HepG2 (cell line): ENCODE measurements around the gene AP3B2. TPM values are rescaled to one million over a fixed set of nuclear protein-coding genes. Genes with fewer than 3 reads are reported as not detected.

Experiments
- AFF4 ChIP-seq: sonication (generic); formaldehyde crosslinking; IDR thresholded peaks from 2 replicates; pipeline ENCODE4 v1.4.0; 2020; ENCODE audit warnings: missing genetic modification reagents
- MYPOP ChIP-seq: sonication (generic); formaldehyde crosslinking; IDR thresholded peaks from 2 replicates; pipeline ENCODE4 v1.8.1; 2023; ENCODE audit warnings: mild to moderate bottlenecking, moderate library complexity, missing genetic modification reagents
- THAP8 ChIP-seq: sonication (generic); formaldehyde crosslinking; IDR thresholded peaks from 2 replicates; pipeline ENCODE4 v1.5.1; 2020; ENCODE audit warnings: missing genetic modification reagents, mild to moderate bottlenecking, borderline replicate concordance
- ZNF30 ChIP-seq: sonication (generic); formaldehyde crosslinking; IDR thresholded peaks from 2 replicates; pipeline ENCODE4 v1.5.0; 2020; ENCODE audit warnings: mild to moderate bottlenecking, missing genetic modification reagents
- ZNF446 ChIP-seq: sonication (generic); formaldehyde crosslinking; IDR thresholded peaks from 2 replicates; pipeline ENCODE4 v1.5.0; 2020; ENCODE audit warnings: mild to moderate bottlenecking, missing genetic modification reagents
- ZNF678 ChIP-seq: sonication (generic); formaldehyde crosslinking; IDR thresholded peaks from 2 replicates; pipeline ENCODE4 v1.4.0; 2020; ENCODE audit warnings: mild to moderate bottlenecking, missing genetic modification reagents
- polyA plus RNA-seq, 8 experiments: library from polyadenylated mRNA; depleted of rRNA in 3 of 8; stranded (reverse) in 7 of 8; unstranded in 1 of 8; fragments of >200 nt; fragmentation: Illumina TruSeq in 4 of 8; extraction: Trizol in 4 of 8; gene quantifications; 2 replicates each; pipeline versions ENCODE4 v1.2.1 to v1.2.3, GENCODE V29; 2011 to 2016; ENCODE audit warnings: low read depth in 4 of 8, missing spikeins in 1 of 8, mixed read lengths in 1 of 8; ENCODE audit not compliant: insufficient read depth in 1 of 8
- total RNA-seq, 5 experiments: library from RNA; depleted of rRNA; stranded (reverse); fragments of >200 nt; fragmentation: Illumina TruSeq; extraction: Trizol; gene quantifications; 2 replicates each; pipeline ENCODE4 v1.2.3, GENCODE V29; 2016; ENCODE audit warnings: low read depth in 1 of 5

Gene AP3B2
- total and polyA plus RNA-seq, 2 of the 13 experiments (the other 11 are each of a cell fraction or from before 2014, with no cell fraction given), result not detected

DNA sequence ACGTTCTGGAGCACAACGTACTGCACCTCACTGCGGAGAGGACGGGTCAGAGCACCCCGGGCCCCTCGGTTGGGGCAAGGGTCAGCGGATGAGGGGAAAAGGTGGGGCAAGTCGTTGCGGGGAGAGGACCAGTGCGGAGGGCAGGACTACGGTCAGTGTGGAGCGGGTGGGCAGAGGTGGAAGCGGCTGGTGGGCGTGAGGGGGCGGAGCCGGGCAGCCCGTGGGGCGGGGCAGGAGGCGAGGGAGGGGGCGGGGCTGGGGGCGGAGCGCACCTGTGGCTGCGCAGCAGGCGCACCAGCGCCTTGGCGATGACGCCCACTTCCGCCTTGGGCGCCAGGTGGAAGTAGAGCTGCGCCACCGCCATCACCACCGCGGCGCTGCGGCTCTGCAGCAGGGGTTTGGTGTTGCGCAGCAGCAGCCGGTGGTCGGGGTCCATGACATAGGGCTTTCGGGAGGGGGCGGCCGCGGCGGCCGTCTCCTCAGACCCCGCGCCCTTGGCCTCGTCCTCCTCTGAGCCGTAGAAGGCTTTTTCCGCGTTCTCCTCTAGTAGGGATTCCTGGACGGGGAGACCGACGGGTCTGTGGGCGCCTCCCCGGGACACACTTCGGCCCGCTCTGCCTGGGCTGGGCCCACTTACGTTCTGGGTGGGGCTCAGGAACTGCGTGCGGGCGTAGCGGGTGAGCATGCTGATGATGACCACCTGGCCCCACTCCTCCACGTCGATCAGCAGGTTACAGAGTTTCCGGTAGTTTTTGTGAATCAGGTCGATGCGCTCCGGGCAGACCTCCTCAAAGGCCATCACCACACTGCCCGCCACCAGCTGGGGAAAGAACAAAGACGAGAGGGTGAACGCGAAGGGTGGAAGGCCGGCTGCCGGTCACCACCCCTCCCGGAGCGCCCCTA, 29.2 kb downstream of the AP3B2 start (continued):
- TF ChIP-seq AFF4 (CRISPR knock-in tag), result no peak
- no peak for TF ChIP-seq THAP8 (CRISPR knock-in tag)
- no peak for TF ChIP-seq ZNF30 (CRISPR knock-in tag)
- TF ChIP-seq ZNF446 (CRISPR knock-in tag), result no peak
- TF ChIP-seq MYPOP (CRISPR knock-in tag), result no peak
- TF ChIP-seq ZNF678 (CRISPR knock-in tag), result no peak
